HG03442 (cell line): ENCODE results near the gene KAT8.
"Not testable (repeated sequence)": the region's sequence is repeated elsewhere in the genome, so short reads cannot be mapped to it uniquely, and the experiment has no call there.

Experiments
- ATAC-seq: cut with Tn5 transposase; IDR thresholded peaks from one replicate; pipeline ENCODE4 v1.9.1; 2021; ENCODE audit warnings: mild to moderate bottlenecking, moderate library complexity; ENCODE audit not compliant: unreplicated experiment

Gene KAT8

DNA sequence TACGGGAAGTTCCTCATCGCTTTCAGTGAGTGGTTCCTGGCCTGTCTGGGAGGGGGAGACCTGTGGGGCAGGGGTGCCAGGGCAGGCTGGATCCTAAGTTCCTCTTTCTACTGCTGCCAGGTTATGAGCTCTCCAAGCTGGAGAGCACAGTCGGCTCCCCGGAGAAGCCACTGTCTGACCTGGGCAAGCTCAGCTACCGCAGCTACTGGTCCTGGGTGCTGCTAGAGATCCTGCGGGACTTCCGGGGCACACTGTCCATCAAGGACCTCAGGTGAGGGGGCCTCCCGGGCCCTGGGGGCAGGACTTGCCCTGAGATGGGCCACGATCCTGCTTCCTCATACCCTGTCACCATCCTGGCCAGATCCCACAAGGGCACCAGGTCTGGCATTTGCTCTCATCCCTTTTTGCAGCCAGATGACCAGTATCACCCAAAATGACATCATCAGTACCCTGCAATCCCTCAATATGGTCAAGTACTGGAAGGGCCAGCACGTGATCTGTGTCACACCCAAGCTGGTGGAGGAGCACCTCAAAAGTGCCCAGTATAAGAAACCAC, 12.9 kb downstream of the KAT8 start:
- ATAC-seq = no peak

DNA sequence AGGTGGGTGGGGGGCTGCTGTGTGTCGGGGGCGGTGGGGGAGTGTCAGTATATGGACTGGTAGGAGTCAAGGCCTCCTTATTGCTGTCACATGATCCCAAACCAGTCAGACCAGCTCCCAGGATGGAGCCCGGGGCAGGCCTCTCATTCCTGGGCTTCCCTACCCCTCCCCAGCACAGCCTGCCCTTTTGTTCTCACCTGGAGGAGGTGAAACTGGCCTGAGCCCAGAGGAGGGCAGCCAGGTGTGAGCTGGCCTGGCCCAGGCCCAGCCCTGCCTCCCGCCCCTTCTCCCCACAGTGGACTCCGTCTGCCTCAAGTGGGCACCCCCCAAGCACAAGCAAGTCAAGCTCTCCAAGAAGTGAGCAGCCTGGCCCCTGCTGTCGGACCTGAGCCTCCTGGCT, 13.4 kb downstream of the KAT8 start:
- no peak for ATAC-seq

DNA sequence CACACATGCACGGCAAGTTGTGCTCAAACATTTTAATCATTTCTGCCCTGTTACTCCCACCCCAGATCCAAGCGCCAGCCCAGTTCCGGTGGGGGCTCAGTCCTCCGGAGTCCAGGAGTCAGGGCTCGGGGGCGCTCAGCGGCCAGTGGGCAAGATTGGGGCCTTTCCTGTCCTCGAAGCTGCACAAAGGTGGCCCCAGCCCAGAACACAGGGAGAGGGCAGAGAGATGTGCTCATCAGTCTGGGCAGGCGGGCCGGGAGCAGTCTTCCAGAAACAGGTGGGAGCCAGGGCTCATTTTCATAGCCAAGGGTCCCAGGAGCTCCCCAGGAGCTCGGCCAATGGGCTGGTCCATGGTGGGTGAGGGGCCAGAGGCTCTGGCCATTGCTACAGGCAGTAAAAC, 14.0 kb downstream of the KAT8 start:
- ATAC-seq = no peak

DNA sequence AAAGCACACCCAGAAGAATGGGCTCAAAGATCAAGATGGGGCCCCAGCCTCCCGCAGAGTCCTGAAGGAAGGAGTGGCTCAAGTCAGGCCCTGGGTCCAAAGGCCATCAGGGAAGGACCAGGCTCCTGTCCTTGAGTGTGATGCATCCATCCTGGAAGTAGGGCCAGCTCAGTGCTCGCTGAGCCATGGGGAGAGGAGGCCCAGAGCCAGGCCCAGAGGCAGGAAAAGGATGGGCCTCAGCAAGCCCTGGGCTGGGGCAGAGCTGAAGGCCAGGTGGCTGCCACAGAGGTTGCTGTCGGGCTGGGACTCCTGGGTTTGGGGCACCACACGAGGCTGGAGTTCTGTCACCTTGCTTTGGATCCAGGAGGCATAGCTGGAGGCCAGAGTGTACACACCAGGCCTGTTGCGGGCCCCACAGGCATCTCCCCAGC, 14.4 kb downstream of the KAT8 start:
- no peak for ATAC-seq

DNA sequence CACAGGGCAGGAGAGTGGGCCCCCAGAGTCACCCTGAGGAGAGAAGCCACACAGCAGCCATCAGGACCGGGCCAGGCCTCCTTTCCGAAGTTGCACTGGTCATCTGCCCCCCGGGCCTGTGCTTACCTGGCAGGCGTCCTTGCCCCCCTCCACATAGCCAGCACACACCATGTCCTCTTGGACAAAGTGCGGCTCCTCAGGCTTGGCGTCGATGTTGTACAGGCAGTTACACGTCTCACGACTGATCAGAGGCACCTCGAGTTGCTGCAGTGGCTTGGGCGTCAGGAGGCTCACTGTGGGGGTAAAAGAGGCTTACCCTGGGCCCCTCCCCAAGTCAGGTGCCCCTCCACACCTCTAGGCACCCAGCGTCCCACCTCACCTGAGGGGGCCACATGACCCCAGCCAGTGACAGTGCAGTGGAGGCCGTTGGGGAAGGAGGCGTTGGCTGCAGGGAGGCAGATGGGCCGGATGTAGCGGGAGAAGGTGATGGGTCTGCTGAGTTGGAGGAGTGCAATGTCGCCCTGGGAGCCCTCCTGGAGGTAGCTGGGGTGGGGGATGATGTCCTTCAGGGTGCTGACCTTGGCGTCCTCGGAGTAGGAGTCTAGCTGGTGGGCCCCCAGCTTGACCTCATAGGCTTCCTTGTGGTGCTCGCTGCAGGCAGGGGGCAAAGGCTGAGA, 15.0 kb downstream of the KAT8 start:
- ATAC-seq = no peak

DNA sequence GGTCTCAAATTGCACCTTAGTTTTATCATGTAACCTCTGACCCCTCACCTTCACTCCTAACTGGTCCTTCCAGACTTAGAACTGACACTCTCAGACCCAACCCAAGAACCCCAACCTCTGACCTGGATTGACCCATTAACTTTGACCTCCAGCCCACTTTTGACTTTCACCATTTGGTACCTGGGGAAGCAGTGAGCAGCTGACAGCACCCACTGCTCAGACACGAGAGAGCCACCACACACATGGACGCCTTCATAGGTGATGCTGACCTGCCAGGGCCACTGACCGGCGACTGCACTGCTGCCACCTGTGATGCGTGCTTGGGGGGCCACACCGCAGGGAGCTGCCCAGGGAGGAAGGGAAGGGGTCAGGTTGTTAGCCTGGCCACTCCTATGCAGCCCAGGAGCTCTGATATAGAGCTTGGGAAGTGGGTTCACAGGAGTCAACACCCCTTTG, 15.6 kb downstream of the KAT8 start:
- ATAC-seq = no peak

DNA sequence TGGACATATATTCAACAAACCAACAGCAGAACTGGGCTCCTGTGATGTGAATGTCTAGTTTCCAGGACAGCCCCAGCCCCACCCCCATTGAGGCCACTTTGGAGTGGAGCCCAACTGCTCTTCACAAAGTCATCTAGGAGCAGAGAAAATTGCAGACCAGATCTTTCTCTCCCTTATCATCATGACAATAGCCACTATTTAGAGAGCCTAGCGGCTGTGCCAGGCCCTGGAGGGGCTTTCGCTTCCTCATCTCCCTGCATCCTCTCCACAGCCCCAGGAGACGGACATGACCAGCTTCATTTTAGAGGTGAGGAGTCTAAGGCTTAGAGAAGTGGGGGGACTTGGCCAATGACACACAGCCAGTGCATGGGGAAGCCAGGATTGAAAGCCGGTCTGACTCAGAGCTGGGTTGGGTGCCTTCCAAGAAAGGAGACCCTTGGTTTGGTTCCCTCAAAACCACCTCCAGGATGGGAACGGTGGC, 16.7 kb downstream of the KAT8 start:
- ATAC-seq = no peak

DNA sequence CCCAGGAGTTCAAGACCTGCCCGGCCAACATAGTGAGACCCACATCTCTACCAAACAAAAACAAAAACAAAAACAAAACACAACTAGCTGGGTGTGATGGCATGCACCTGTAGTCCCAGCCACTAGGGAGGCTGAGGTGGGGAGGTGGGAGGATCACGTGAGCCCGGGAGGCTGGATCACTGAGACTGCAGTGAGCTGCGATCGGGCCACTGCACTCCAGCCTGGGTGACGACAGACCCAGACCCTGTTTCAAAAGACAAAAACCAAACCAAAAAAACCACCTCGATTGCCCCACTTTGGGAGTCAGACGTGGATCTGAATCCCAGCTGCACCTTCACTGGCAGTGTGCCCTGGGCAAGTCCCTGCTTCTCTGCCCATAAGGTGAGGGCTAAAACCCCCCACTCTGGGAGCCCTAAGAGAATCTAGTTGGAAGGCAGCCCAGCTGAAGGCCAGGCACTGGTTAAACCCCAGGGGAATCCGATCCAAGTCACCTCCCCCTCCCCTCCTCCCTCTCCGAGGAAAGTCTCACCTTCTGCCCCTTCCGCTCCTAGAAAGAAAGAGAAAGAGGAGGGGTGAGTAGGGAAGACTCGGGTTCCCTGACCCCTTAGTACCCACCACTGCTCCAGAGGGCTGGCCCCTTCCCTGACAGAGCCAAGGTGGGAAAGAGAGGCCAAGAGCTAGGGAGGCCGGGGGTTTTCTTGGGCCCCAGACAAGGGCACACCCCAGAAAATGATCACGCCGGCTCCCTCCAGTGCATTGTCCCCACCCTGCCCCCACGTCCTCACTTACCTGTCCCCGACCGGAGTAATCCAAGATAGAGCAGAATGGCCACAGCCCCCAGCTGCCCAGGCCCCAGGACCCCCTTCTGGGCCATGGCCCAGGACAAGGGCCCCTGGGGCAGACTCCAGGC, 17.4 kb downstream of the KAT8 start:
- no peak for ATAC-seq

DNA sequence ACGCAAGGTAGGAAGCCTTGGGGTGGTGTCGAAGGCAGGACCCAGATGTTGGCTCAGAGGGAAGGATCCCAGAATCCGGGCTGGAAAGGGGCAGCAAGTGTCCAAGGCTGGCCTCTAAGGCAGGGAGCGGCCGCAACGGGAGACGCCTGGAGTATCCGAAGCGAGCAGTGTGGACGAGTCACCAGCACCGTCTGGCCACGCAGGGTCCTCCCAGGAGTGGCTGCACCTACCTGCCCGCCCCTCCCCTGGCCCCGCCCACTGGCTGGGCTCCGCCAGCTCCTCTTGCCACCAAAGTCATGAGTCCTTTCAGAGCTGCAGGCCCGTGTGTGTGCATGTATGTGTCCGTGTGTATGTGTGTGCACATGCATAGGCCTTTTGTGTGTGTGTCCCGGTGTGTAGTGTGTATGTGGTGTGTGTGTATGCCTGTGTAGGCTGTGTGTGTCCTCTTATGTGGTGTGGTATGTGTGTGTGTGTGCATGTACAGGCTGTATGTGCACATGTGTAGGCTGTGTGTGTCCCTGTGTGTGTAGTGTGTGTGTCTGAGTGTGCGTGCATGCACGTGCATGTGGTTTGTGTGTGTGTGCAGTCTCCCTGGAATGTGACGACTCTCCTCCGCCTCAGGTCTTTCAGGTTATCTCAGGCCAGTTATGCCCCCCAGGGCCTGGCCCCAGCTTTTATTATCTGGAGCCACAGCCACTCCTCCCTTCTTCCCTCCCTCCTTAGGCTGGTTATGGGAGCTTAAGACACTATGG, 18.2 kb downstream of the KAT8 start, which contains the start of gene PRSS8:
Gene PRSS8 (minus strand): TSS at position 193 of the 752 bp plus-strand sequence. CDS start 229 bp downstream, outside the sequence.
- no peak for ATAC-seq

DNA sequence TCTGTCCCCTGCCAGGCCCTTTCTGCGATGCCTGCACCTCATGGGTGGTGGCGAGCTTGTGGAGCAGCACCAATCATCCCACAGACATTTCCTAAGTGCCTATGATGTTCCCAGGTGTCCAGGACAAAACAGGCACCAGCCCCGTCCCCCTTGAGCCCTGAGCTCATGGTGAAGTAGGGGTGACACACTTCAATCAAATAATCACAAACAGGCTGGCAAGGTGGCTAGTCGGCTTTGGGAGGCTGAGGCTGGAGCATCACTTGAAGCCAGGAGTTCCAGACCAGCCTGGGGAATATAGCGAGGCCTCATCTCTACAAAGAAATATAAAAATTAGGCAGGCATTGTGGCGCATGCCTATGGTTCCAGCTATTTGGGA, 18.8 kb downstream of the KAT8 start:
- no peak for ATAC-seq

DNA sequence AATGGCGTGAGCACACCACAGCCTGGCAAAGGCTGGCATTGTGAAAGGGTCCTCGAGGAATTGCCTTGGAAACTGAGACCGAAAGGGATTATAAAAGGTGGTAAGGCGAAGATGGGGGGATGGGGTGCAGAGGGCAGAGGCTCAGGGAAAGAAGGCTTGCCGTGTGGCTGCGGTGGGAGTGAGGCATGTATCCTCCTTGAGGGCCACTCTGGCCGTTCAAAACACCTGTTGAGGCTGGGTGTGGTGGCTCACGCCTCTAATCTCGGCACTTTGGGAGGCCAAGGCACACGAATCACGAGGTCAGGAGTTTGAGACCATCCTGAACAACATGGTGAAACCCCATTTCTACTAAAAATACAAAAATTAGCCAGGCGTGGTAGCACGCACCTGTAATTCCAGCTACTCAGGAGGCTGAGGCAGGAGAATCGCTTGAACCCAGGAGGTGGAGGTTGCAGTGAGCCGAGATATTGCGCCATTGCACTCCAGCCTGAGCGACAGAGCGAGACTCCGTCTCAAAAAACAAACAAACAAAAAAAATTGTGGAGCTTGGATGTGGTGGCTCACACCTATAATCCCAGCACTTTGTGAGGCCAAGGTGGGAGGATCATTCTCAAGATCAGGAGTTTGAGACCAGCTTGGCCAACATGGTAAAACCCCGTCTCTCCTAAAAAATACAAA, 19.5 kb downstream of the KAT8 start:
- not testable (repeated sequence) for ATAC-seq

DNA sequence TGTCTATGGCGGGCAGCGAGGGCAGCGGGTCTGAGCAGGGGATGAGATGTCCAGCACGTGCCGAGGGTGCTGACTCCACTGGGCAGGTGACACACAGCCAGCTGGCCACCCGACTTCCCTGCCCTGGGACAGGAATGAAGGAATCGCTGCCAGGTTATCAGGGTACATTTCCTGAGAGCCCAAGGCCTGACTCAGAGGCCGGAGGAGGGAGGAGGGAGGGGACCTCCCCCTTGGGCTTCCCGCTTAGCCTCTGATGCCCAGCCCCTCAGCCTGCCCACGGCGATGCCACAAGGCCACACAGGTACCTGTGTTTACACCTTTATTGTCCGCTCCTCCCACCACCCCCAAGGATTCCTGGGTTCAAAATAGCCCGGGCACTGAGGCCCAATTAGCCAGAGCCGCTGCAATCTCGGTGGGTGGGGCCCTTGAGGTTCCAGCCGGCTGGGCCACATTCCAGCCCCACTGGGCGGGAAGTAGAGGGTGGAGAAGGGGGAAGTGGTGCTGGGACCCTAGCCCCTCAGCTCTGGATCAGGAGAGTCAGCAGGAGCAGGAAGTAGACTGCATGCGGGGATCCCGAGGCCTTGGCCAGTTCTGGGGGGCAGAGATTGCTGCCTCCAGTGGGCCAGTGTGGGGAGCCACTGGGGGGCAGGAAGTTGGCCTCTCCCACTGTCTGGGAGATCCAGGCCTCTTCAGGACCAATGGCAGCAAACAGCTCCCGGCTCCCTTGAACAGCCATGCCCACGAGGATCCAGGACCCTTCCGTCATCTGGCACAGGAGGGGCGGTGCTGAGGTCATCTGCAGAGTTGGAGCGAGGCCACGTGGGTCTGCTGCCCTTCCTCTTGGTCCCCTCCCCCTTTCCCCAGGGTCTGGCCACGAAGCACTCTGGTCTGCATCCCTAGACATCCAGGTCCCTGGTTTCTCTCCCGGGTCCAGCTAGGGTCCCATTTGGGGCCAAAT, 21.4 kb downstream of the KAT8 start:
- no peak for ATAC-seq

DNA sequence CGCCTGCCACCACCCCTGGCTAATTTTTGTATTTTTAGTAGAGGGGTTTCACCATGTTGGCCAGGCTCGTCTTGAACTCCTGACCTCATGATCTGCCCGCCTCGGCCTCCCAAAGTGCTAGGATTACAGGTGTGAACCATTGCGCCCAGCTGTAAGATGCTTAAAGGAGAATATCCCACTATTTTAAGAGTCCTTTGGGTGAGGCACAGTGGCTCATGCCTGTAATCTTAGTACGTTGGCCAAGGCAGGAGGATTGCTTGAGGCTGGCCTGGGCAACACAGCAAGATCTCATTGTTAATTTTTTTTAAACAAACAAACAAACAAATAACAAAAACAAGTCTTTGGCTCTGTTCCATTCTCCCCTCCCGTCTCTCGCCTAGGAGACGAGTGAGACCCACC, 23.6 kb downstream of the KAT8 start:
- ATAC-seq = not testable (repeated sequence)

DNA sequence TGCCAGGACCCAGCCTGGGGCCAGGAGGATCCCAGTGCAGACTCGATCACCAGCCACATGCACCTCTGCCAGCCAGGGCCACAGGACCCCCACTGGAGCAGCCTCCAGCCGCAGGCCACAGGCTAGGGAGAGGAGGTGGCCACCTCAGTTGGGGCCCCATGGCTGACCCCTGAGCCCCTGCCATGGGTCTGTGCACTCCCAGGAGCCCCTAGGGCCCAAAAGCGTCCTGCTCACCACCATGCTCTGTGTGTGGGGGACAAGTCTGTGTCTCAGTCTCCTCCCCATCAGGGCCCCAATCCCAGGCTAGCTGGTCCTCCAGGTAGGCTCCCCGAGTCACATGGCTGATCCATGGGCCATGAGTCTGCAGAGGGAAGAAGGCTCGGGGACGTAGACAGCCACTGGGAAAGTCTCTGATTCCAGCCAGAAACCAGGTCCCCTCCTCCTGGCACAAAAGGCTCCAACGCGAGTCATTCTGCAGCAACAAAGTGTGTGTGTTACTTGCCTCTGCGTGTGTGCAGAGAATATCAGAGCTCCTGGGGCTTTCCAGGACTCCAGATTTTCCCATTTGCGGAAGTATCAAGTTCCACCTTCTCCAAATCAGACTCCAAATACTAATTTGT, 24.1 kb downstream of the KAT8 start:
- no peak for ATAC-seq

DNA sequence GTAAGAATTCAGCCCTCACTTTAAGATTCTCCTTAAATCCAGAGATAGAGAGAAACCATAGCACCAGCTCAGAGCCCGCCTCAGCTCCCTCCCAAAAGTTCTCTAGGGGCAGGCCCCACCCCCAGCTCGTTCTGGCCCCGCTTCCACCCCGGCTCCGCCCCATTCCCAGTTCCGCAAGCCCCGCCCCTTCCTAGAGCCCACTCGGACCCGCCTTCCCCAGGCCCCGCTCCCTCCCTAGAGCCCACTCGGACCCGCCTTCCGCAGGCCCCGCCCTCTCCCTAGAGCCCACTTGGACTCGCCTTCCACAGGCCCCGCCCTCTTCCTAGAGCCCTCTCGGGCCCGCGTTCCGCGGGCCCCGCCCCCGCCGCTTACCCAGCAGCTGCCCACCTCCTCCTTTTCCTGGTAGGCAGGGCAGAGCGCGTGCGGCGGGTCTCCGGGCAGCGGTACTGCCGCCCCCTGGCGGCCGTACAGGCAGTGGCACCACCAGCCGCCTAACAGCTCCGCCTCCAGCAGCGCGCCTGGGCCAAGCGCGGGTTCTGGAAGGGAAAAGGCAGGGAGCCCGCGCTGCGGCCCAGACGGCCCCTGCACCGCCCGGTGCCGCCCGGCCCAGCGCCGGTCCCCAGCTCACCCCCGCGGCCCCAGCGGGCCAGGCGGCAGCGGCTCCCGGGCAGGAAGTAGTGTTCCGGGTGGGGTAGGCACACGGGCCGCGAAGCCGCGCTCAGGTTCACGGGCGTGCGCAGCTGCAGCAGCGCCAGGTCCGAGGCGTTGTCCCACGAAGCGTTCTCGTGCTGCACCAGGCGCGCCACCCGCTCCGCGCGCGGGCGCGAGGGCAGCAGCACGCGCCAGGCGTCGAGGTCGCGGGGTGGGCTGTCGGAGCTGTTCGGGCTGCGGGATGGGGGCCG, 24.9 kb downstream of the KAT8 start:
- peak; percentile 91 for ATAC-seq

DNA sequence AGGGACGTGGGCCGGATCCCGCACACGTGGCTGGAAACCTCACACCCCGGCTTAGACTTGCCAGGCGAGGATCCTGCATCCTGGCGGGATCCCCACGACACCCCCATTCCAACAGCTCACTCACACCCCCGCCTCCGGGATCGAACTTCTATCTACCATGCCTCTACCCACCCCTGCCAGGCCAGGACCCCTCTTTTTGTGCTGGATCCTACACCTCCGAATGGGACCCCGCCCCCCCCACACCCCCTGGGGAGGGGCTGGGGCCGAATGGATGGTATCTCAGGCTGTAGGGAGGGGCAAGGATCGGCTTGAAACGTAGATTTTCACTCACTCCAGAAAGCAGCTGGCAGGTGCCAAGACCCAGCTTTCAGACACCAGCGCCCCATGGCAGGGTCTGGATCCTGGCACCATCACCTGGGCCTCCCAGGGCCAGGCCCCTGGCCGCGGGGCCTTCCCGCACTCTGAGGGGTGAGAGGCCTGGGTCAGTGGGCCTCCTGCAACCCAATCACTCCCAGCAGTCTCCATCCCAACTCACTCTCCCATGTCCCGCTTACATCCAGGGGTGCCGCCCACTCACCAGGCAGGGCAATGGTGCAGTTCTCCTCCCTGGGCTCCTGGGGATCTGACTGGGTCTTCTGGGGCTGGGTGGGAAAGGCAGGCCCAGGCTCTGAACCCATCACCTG, 25.7 kb downstream of the KAT8 start:
- ATAC-seq = no peak

DNA sequence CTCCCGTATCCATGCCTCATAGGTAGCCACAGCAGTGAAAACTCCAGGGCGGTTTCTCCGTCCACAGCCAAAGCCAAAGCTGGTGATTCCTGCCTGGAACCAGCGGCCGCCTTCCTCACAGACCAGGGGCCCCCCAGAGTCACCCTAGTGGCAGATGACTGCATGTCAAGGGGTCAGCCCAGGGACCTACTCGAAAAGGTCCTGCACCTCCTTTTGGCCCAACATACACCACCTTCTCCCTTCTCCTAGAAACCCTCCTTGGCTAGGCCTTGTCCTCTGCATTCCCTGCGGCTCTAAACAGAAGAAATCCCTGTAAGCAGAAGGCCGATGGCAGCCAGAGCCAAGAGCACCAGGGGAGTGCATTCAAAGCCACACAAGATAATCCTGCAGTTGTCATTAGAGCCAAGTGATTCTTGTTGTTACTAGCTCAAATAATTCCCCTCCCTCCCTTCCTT, 26.3 kb downstream of the KAT8 start:
- no peak for ATAC-seq
